Activated CD4-positive, alpha-beta T cell treated with anti-CD3 and anti-CD28 coated beads for 24 hours (primary cell): ENCODE results near the gene ZNF554.
"Not testable (repeated sequence)": the region's sequence is repeated elsewhere in the genome, so short reads cannot be mapped to it uniquely, and the experiment has no call there.

ENCODE experiments used
- DNase-seq, 2 donors: peaks; one replicate each; pipeline ENCODE4 v3.0.0-alpha.2; 2020; ENCODE audit warnings: low read depth in 2 of 2

The ZNF554 gene

DNA sequence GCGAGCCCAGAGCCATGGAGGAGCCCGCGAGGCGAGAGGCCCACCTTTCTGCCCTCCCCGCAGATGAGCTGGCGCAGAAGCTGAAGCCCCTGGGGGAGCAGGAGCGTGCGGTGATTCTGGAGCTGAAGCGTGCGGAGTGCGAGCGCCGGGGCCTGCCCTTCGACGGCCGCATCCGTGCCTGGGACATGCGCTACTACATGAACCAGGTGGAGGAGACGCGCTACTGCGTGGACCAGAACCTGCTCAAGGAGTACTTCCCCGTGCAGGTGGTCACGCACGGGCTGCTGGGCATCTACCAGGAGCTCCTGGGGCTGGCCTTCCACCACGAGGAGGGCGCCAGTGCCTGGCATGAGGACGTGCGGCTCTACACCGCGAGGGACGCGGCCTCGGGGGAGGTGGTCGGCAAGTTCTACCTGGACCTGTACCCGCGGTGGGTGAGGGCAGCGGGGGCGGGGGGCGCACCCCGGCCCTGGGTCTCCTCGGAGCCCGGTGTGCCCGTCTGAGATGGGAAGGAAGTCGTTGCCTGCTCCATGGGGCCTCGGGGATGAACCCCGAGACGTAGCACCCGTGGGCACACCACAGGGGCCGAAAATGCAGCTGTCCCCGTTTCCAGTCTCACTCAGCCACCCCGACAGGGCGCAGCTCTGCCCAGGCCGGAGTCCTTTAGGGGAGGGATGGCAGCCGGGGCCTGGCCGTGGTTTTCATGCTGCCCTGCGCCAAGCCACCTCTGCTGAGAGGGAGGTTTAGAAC lies 12.1 kb upstream of the ZNF554 start:
- DNase-seq, result no peak

DNA sequence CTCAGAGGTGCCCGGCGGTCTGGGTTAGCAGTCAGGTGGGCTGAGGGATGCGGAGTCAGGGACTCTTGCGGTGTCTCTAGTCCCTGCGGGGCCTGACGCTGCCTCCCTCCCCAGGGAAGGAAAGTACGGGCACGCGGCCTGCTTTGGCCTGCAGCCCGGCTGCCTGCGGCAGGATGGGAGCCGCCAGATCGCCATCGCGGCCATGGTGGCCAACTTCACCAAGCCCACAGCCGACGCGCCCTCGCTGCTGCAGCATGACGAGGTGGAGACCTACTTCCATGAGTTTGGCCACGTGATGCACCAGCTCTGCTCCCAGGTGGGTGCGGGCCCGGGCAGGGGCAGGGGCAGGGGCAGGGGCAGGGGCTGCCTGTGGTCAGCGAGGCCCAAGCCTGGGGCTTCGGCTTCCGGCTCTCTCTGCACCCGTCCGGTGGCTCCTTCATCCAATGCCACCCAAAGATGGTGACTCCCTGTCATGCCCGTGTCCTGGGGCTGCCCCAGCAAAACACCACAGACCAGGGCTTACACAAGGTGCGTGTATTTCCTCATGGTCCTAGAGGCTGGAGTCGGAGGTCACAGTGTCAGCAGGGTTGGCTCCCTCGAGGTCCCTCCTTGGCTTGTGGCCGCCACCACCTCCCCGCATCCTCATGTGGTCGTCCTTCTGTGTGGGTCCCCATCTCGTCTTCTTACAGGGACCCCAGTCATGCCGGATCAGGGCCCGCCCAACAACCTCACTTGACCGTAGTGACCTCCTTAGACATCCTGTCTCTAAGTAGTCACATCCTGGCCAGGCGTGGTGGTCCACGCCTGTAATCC lies 11.3 kb upstream of the ZNF554 start:
- DNase-seq, result no peak

DNA sequence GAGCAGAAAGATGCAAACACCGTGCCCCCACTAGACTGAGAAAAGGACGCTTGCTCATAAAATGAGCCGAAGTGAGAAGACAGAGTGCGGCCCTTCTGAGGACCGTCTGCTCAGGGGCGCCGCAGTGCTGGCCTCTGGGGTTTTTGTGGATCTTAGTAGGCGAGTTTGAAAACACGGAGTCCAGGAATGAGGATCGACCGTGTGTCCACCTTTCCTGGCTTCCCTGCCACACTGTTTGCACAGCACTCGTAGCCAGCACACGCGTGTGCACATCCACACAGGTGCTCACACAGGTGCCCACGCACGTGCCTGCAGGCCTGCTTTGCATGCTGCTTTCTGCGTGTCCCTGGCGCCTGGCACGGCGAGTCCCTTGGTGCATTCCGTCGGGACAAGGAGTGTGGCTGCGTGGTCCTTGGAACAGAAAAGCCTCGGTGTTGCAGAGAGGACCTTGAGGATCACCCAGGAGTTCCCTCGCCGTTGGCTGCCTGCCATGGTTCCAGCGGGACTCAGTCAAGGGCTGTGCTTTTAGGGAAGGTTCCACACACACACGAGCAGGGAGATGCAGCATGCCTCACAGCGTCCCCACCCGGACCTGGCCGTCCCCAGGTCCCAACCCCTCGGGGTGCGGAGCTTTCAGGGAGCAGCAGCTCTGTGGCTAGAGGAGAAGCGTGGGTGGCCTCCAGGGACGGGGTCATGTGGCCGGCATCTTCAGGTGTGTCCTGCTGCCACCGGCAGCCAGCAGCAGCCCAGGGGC lies 10.1 kb upstream of the ZNF554 start:
- DNase-seq, result no peak

GRCh38 chr19:2810141-2811091 lies 9.3 kb upstream of the ZNF554 start:
- no peak for DNase-seq

DNA sequence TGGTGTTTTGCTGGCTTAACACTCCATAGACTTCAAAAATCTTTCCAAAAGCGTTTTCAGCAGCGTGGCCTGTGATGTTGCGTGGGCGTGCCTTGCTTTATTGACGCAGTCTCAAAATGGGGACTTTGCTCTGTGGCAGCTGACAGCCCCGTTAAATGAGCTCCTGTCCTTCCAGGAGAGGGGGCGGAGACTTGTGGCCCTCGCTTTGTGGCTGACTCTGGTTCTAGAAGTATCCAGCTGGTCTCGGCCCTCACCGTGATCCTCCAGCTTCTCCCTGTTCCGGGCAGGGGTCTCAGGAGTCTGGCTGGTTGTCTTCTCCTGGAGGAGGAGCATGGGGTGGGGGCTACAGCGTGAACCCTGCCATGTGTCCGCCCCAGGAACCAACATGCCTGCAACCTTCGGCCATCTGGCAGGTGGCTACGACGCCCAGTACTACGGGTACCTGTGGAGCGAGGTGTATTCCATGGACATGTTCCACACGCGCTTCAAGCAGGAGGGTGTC lies 8.4 kb upstream of the ZNF554 start:
- DNase-seq, result no peak

GRCh38 chr19:2811735-2812413 lies 7.8 kb upstream of the ZNF554 start:
- no peak for DNase-seq

GRCh38 chr19:2812414-2813234 lies 7.0 kb upstream of the ZNF554 start:
- DNase-seq, result no peak

GRCh38 chr19:2813235-2814160 lies 6.2 kb upstream of the ZNF554 start:
- DNase-seq, result no peak

DNA sequence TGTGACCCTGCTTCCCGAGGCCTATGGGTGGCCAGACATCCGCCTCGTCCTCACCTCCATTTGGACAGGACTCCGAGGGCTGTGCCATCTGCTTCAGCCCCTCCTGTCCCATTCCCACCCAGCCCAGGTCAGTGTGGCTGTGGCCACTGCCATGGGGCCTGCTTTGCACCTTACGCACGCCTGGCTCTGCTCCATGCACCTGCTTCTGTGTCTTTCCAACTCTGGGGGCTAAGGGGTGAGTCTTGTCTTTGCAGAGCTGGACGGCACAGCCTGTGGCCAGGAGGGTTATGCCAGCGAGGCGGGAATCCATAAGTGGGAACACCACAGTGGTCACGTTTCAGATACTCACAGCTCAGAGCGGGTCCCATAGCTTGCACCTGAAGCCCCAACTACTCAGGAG lies 5.2 kb upstream of the ZNF554 start:
- no peak for DNase-seq

DNA sequence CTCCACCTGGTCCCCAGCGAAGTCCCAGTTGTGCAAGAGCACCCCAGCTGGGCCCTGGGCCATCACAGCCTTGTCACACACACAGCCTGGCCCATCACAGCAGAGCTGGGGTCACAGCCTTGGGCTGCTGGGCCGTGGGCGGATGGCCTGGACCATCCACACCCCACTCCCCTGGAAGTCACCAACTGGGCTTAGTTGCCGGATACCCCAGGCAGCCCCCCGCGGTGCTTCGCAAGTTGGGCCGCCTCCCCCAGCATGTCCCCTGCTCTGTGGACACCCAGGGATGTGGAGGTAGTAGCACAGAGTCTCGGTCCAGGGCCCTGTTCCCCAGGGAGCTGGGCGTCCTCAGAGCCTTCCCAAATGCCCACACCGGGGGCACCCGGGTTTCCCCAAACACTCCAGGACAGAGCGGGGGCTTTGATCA lies 4.5 kb upstream of the ZNF554 start:
- DNase-seq, result no peak

DNA sequence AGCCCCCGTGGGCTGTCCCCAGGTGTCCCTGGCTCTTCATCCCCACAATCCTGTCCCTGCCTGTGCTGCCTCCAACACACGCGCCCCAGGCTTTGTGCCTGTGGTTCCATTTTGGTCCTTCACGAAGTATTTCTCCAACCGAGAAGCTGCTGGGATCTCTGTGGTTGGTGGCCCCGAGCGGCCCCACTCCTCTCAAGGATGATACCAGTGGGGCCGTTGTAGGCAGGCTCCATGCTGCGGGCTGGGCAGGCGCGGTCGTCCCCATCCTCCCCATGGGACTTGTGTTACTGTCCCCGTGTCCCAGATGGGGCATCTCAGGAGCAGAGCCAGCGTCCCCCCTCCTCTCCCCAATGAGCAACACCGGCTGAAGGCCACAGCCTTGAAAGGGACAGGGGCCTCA lies 3.7 kb upstream of the ZNF554 start:
- no peak for DNase-seq

DNA sequence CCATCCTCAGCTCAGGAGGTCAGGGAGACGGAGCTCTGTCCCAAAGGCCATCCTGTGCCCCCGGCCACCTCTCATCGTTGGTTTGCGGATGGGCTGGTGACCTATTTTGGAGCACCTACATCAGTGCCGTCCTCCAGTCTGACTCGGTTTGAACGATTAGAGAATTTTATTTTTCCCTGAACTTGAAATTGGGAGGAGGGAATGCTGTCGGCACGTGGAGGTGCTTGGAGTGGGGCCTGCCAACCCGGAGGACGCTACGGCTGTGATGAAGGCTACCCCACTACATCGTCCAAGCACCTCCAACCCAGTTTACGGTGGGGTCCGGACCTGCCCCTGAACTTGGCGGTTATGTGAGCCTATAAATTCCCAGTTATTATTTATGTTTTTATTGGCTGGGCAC lies 3.0 kb upstream of the ZNF554 start:
- DNase-seq, result no peak

GRCh38 chr19:2817237-2817829 lies 2.3 kb upstream of the ZNF554 start:
- DNase-seq, result not testable (repeated sequence)

DNA sequence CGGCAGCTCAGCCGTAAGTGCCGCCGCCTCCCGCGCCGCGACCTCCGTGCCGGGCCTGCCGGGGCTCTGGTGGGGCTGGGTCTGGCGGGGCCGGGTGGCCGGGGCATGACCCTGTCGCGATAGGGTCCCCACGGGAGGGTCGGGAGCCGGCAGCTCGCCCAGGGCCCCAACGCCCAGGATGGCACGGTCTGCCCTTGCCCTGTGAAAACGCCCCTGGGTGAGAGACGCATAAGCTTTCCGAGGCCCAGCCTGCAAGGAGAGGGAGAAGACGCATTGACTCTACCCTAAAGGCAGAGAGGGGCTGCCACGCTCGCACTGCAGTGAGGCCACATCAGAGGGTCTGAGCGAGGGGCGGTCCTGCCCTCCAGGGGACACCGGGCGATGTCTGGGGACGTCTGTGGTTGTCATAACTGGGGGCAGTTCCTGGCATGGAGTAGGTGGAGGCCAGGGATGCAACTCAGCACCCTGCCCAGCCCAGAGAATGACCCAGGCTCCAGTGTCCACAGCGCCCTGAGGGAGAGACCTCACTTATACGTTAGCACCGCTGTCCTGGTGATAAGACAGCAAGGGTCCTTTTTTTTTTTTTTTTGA lies 539 bp downstream of the ZNF554 start:
- DNase-seq, result no peak

DNA sequence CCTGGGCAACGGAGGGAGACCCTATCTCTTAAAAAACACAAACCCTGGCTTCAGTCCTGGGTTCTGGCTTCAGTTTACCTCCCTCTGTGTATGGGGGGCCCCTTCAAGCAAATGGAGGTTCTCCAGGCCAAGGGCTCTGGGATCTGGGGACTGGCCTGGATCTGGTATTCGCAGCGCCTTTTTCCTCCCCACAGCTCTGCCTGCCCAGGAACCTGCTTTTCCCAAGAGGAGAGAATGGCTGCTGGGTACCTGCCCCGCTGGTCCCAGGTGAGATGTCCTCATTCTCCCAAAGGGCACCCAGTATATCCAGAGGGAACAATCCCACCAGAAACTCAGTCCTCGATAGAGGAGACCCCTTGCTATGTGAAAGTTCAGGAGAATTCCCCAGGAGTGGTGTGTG lies 3.2 kb downstream of the ZNF554 start:
- no peak for DNase-seq

GRCh38 chr19:2823646-2824045 lies 4.0 kb downstream of the ZNF554 start:
- no peak for DNase-seq

GRCh38 chr19:2824129-2824528 lies 4.5 kb downstream of the ZNF554 start:
- DNase-seq, result no peak

GRCh38 chr19:2827022-2827421 lies 7.4 kb downstream of the ZNF554 start:
- no peak for DNase-seq
